Keratinocyte (primary cell): ENCODE results near the gene ECHS1. TPM values are rescaled to one million over a fixed set of nuclear protein-coding genes. Genes with fewer than 3 reads are reported as not detected.

Source experiments
- DNase-seq: peaks from one replicate; pipeline ENCODE4 v3.0.0-alpha.2; 2011; ENCODE audit warnings: low read depth, missing footprints, low spot score
- FAIRE-seq: peaks from 2 replicates; lab custom pipeline; 2011; peaks lifted over from hg19 to GRCh38; lab: Jason Lieb, UNC
- H2AFZ ChIP-seq: 2 replicates; pipeline ENCODE4 v1.6.0; 2012; ENCODE audit warnings: low read length, control low read depth, inconsistent platforms; ENCODE audit not compliant: control insufficient read depth
- H3K27ac ChIP-seq: 2 replicates; pipeline ENCODE4 v1.5.1; 2011; ENCODE audit warnings: low read length; ENCODE audit not compliant: control insufficient read depth, insufficient read depth
- H3K27me3 ChIP-seq: 3 replicates; pipeline ENCODE4 v1.6.0; 2011; ENCODE audit warnings: low read length; ENCODE audit not compliant: control insufficient read depth, insufficient read depth; ENCODE audit errors: extremely low read depth
- H3K36me3 ChIP-seq, 2 experiments: 2 replicates in 1 of 2; 3 replicates in 1 of 2; pipeline ENCODE4 v1.5.1; 2011; ENCODE audit warnings: low read length in 2 of 2, mild to moderate bottlenecking in 1 of 2; ENCODE audit not compliant: control insufficient read depth in 2 of 2, insufficient read depth in 2 of 2; ENCODE audit errors: extremely low read depth in 1 of 2
- H3K4me1 ChIP-seq: 3 replicates; pipeline ENCODE4 v1.5.1; 2011; ENCODE audit warnings: low read length; ENCODE audit not compliant: control insufficient read depth, insufficient read depth; ENCODE audit errors: extremely low read depth
- H3K4me2 ChIP-seq: 3 replicates; pipeline ENCODE4 v1.6.0; 2011; ENCODE audit warnings: low read depth, low read length; ENCODE audit not compliant: control insufficient read depth, insufficient read depth; ENCODE audit errors: extremely low read depth
- H3K4me3 ChIP-seq, 3 experiments: fragments of 200-600 bp in 1 of 3; sonication (generic) in 1 of 3; 2 replicates in 2 of 3; 3 replicates in 1 of 3; pipeline ENCODE4 v1.5.1; 2011 to 2016; ENCODE audit warnings: low read length in 3 of 3, mild to moderate bottlenecking in 3 of 3, control low read depth in 2 of 3, inconsistent platforms in 1 of 3, low read depth in 1 of 3, mixed read lengths in 1 of 3, mixed run types in 1 of 3, moderate library complexity in 1 of 3; ENCODE audit not compliant: control insufficient read depth in 2 of 3, insufficient read depth in 2 of 3; ENCODE audit errors: extremely low read depth in 1 of 3
- H3K79me2 ChIP-seq: 2 replicates; pipeline ENCODE4 v1.6.0; 2012; ENCODE audit warnings: low read length; ENCODE audit not compliant: control insufficient read depth, insufficient read depth
- H3K9ac ChIP-seq: 3 replicates; pipeline ENCODE4 v1.6.0; 2011; ENCODE audit warnings: low read length; ENCODE audit not compliant: control insufficient read depth, insufficient read depth; ENCODE audit errors: extremely low read depth
- H3K9me1 ChIP-seq: 3 replicates; pipeline ENCODE4 v1.6.0; 2011; ENCODE audit warnings: low read length; ENCODE audit not compliant: control insufficient read depth, insufficient read depth; ENCODE audit errors: extremely low read depth
- H3K9me3 ChIP-seq: 2 replicates; pipeline ENCODE4 v1.5.1; 2012; ENCODE audit warnings: low read depth, low read length; ENCODE audit not compliant: control insufficient read depth
- H4K20me1 ChIP-seq: 3 replicates; pipeline ENCODE4 v1.6.0; 2011; ENCODE audit warnings: low read length; ENCODE audit not compliant: control insufficient read depth, insufficient read depth; ENCODE audit errors: extremely low read depth
- CTCF ChIP-seq, 3 experiments: IDR thresholded peaks in 1 of 3; conservative IDR thresholded peaks in 1 of 3; optimal IDR thresholded peaks in 1 of 3; 2 replicates in 2 of 3; 3 replicates in 1 of 3; pipeline versions ENCODE3 to v1.5.1; 2011; ENCODE audit warnings: low read length in 3 of 3, mild to moderate bottlenecking in 3 of 3, moderate library complexity in 2 of 3, control low read depth in 1 of 3, inconsistent platforms in 1 of 3; ENCODE audit not compliant: insufficient read depth in 2 of 3; ENCODE audit errors: extremely low read depth in 1 of 3
- EZH2 ChIP-seq: IDR thresholded peaks from one replicate; pipeline ENCODE4 v1.6.1; 2012; ENCODE audit warnings: inconsistent platforms, mild to moderate bottlenecking, low read length, moderate library complexity
- dilution Hi-C: fragments of 300-500 bp; cut with MboI; formaldehyde crosslinking; loops from one replicate; pipeline ENCODE4 v1.7.0; 2020; ENCODE audit warnings: low sequenced_read_pairs; ENCODE audit not compliant: extremely low pct_ligation_motif_present
- polyA plus RNA-seq, 5 experiments: library from polyadenylated mRNA; depleted of rRNA in 3 of 5; stranded (reverse) in 3 of 5; stranded (forward) in 1 of 5; unstranded in 1 of 5; fragments of >200 nt; gene quantifications; 1 replicate in 1 of 5; 2 replicates in 3 of 5; 3 replicates in 1 of 5; pipeline versions ENCODE4 v1.2.1 to v1.2.3, GENCODE V29; 2011 to 2012; ENCODE audit warnings: missing spikeins in 2 of 5, low read depth in 1 of 5, low replicate concordance in 1 of 5

The ECHS1 gene
- polyA plus RNA-seq, 1 donor (not counting 4 experiments of a cell fraction or from before 2014, with no cell fraction given) = 27.1 TPM

GRCh38 chr10:133401981-133402725, 29.0 kb upstream of the ECHS1 start:
- Histone ChIP-seq H3K9me3 (no peaks in the 10 kb centered on the region), H3K79me2 (peaks cover 36% of the 10 kb centered on the region), H3K36me3 (peaks cover 28% of the 10 kb centered on the region in 2 experiments), H4K20me1 (no peaks in the 10 kb centered on the region), H3K9me1 (no peaks in the 10 kb centered on the region), H3K9ac (no peak overlapping the region), H3K27ac (no peak overlapping the region), H3K4me2 (no peak overlapping the region), H3K4me1 (no peaks in the 10 kb centered on the region), H2AFZ (no peak overlapping the region), H3K4me3 (no peak overlapping the region), H3K27me3 (no peaks in the 10 kb centered on the region)
- FAIRE-seq (no peak), DNase-seq (no peak)
- dilution Hi-C loops = no loop called here
- TF ChIP-seq CTCF (optimal IDR thresholded peaks at IDR 0.05 in 1 of 3, IDR thresholded peaks at IDR 0.05 in 1 of 3, conservative IDR thresholded peaks at IDR 0.05 in 1 of 3; ENCODE audit: extremely low read depth in 1 of 3, insufficient read depth in 2 of 3, low read length in 3 of 3) = no peak
- no peak for TF ChIP-seq EZH2

GRCh38 chr10:133401500-133401899, 28.3 kb upstream of the ECHS1 start:
- TF ChIP-seq CTCF (optimal IDR thresholded peaks at IDR 0.05 in 1 of 3, IDR thresholded peaks at IDR 0.05 in 1 of 3, conservative IDR thresholded peaks at IDR 0.05 in 1 of 3; ENCODE audit: extremely low read depth in 1 of 3, insufficient read depth in 2 of 3, low read length in 3 of 3) (no peak), EZH2 (no peak)
- no peak overlapping the region for H3K9ac ChIP-seq
- no peak overlapping the region for H2AFZ ChIP-seq
- peaks cover 36% of the 10 kb centered on the region for H3K79me2 ChIP-seq
- no peaks in the 10 kb centered on the region for H3K4me1 ChIP-seq
- H3K4me3 ChIP-seq = no peak overlapping the region
- no peaks in the 10 kb centered on the region for H4K20me1 ChIP-seq
- no peak overlapping the region for H3K27ac ChIP-seq
- dilution Hi-C loops = no loop called here
- no peaks in the 10 kb centered on the region for H3K9me1 ChIP-seq
- no peak for FAIRE-seq
- H3K27me3 ChIP-seq = no peaks in the 10 kb centered on the region
- no peaks in the 10 kb centered on the region for H3K9me3 ChIP-seq
- DNase-seq = no peak
- no peak overlapping the region for H3K4me2 ChIP-seq
- peaks cover 29 to 31% of the 10 kb centered on the region in 2 experiments for H3K36me3 ChIP-seq
